NT2/D1 (cell line): ENCODE results near the gene KISS1R.

Experiments
- DNase-seq: peaks from one replicate; pipeline ENCODE4 v3.0.0-alpha.2; 2011; ENCODE audit warnings: low read depth, low spot score
- H3K27me3 ChIP-seq: 2 replicates; pipeline ENCODE4 v1.6.0; 2011; ENCODE audit warnings: mild to moderate bottlenecking; ENCODE audit not compliant: insufficient read length, insufficient read depth
- H3K36me3 ChIP-seq: 2 replicates; pipeline ENCODE4 v1.6.1; 2011; ENCODE audit warnings: mild to moderate bottlenecking, low read length, mixed read lengths; ENCODE audit not compliant: insufficient read depth, insufficient read length
- H3K4me1 ChIP-seq: 2 replicates; pipeline ENCODE4 v1.5.1; 2011; ENCODE audit not compliant: insufficient read depth, insufficient read length
- H3K4me3 ChIP-seq: 2 replicates; pipeline ENCODE4 v1.5.1; 2011; ENCODE audit warnings: low read depth; ENCODE audit not compliant: insufficient read length
- H3K9ac ChIP-seq: 2 replicates; pipeline ENCODE4 v1.6.0; 2011; ENCODE audit warnings: low read depth; ENCODE audit not compliant: insufficient read length
- H3K9me3 ChIP-seq: 2 replicates; pipeline ENCODE4 v1.5.1; 2011; ENCODE audit warnings: mild to moderate bottlenecking, low read length; ENCODE audit not compliant: insufficient read depth
- SUZ12 ChIP-seq: IDR thresholded peaks from 2 replicates; pipeline ENCODE4 v1.6.1; 2011; ENCODE audit not compliant: insufficient read length, insufficient read depth; ENCODE audit errors: extremely low read depth
- YY1 ChIP-seq: IDR thresholded peaks from 2 replicates; pipeline ENCODE4 v1.6.1; 2011; ENCODE audit not compliant: insufficient read length, insufficient read depth
- ZNF274 ChIP-seq: IDR thresholded peaks from 2 replicates; pipeline ENCODE4 v1.6.1; 2011; ENCODE audit warnings: mild to moderate bottlenecking, low read depth, low read length

KISS1R gene

GRCh38 chr19:943551-944170 is 26.5 kb downstream of the KISS1R start:
- H3K4me3 ChIP-seq = no peak overlapping the region
- TF ChIP-seq ZNF274 (no peak), SUZ12 (no peak), YY1 (no peak)
- H3K27me3 ChIP-seq = no peaks in the 10 kb centered on the region
- no peak for DNase-seq
- no peaks in the 10 kb centered on the region for H3K9me3 ChIP-seq
- H3K36me3 ChIP-seq = peaks cover 80% of the 10 kb centered on the region
- no peak overlapping the region for H3K9ac ChIP-seq
- peaks cover 6% of the 10 kb centered on the region for H3K4me1 ChIP-seq

DNA sequence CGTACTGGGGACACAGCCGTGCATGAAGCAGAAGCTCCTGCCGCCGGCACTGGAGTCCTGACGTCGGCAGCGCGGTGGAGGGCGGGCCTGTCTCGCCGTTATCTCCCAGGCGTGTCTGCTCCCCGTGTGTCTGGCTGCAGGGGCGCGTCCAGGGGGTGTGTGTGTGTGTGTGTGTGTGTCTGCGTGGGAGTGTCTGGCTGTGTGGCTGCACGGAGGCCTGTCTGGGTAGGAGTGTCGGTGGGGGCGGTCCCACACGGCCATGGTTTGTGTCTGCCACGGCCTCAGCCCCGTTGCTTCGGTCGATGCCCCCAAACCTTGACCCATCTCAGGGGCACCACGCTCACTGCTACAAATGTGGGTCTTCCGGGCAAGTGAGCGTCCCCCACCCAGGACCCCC is 27.0 kb downstream of the KISS1R start:
- peaks cover 6% of the 10 kb centered on the region for H3K4me1 ChIP-seq
- DNase-seq = no peak
- H3K9ac ChIP-seq = no peak overlapping the region
- no peaks in the 10 kb centered on the region for H3K27me3 ChIP-seq
- peaks cover 77% of the 10 kb centered on the region for H3K36me3 ChIP-seq
- no peaks in the 10 kb centered on the region for H3K9me3 ChIP-seq
- H3K4me3 ChIP-seq = no peak overlapping the region
- TF ChIP-seq YY1 (no peak), SUZ12 (no peak), ZNF274 (no peak)

DNA sequence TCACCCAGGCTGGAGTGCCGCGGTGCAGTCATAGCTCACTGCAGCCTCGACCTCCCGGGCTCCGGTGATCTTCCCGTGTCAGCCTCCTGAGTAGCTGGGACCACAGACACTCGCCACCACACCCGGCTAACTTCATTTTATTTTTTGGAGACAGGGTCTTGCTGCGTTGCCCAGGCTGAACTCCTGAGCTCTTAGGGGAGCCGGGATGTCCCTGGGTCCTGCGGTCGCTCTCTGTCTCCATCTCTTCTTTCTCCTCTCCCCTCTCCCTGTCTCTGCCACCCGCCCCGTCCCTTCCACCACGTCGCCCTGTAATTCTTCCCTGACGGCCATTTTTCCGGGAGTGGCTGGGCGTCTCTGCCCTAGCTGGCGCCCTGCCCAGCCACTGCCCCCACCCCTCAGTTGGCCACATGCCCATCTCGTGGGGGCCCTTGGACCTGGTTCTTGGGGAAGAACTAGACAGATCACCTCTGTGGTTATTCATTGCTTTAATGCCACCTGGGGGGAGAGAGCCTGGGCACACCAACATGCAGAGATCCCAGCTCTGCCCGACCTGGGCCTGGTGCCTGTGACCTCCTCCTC is 27.6 kb downstream of the KISS1R start:
- no peak for DNase-seq
- peaks cover 72% of the 10 kb centered on the region for H3K36me3 ChIP-seq
- no peaks in the 10 kb centered on the region for H3K9me3 ChIP-seq
- no peak overlapping the region for H3K4me3 ChIP-seq
- peaks cover 6% of the 10 kb centered on the region for H3K4me1 ChIP-seq
- H3K9ac ChIP-seq = no peak overlapping the region
- no peaks in the 10 kb centered on the region for H3K27me3 ChIP-seq
- TF ChIP-seq YY1 (no peak), SUZ12 (no peak), ZNF274 (no peak)

DNA sequence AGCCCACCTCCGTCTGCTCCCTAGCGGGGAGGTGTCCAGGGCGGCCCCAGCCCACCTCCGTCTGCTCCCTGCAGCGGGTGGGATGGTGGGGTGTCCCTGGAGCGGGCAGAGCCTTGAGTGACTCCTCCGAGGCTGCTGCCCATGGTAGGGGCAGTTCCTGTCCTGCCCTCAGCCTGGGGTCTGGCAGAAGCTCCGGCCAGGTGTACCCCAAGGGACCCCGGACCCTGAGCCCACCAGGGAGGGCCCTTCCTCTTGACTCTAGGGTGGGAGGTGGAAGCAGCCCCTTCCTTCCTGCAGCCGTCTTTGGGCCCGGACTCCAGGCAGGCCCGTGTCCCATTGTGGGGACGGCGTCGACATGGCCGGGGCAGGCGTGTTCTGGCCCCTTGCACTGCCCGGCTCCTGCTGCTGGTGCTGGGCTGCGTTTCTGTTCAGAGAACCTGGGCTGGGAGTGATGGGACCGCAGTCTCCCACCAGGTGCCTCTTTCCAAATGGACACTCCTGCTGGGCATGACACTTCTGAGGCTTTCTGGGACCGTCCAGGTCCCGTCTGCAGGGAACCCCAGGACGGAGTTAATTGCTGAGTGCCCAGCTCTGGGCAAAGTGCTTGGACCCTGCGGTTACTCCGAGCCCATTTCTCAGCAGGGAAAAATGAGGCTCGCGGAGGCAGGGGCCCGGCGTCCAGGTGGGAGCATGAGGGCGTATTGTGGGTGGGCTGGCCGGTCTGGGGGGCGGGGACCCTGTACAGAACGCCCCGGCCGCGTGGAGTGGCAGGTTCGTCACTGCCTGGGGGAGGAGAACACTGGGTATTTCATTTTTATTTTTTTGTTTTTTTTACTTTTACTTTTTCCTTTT is 28.5 kb downstream of the KISS1R start:
- no peak for DNase-seq
- Histone ChIP-seq H3K9me3 (no peaks in the 10 kb centered on the region), H3K27me3 (no peaks in the 10 kb centered on the region), H3K9ac (no peak overlapping the region), H3K4me1 (peaks cover 6% of the 10 kb centered on the region), H3K36me3 (peaks cover 68% of the 10 kb centered on the region), H3K4me3 (no peak overlapping the region)
- no peak for TF ChIP-seq SUZ12

GRCh38 chr19:947090-947706 is 30.1 kb downstream of the KISS1R start:
- H3K36me3 ChIP-seq = peaks cover 54% of the 10 kb centered on the region
- peaks cover 8% of the 10 kb centered on the region for H3K4me1 ChIP-seq
- no peaks in the 10 kb centered on the region for H3K27me3 ChIP-seq
- TF ChIP-seq SUZ12 = no peak
- TF ChIP-seq YY1 = no peak
- no peak for TF ChIP-seq ZNF274
- H3K9ac ChIP-seq = no peak overlapping the region
- no peak overlapping the region for H3K4me3 ChIP-seq
- no peak for DNase-seq
- H3K9me3 ChIP-seq = no peaks in the 10 kb centered on the region

- TF ChIP-seq ZNF274 (no peak), SUZ12 (no peak), YY1 (no peak)
- DNase-seq = no peak
Measured at GRCh38 chr19:947707-948539, 30.8 kb downstream of the KISS1R start.

More at GRCh38 chr19:947707-948539, 30.8 kb downstream of the KISS1R start:
- H3K4me3 ChIP-seq = no peak overlapping the region
- no peaks in the 10 kb centered on the region for H3K27me3 ChIP-seq
- H3K9me3 ChIP-seq = no peaks in the 10 kb centered on the region
- peaks cover 14% of the 10 kb centered on the region for H3K4me1 ChIP-seq
- peaks cover 47% of the 10 kb centered on the region for H3K36me3 ChIP-seq
- no peak overlapping the region for H3K9ac ChIP-seq
